ENCODE data around the gene REEP5. TPM values are rescaled to one million over a fixed set of nuclear protein-coding genes. Genes with fewer than 3 reads are reported as not detected.

REEP5 gene
- total RNA-seq, 1 donor from 2014 or later = 62.7 TPM

DNA sequence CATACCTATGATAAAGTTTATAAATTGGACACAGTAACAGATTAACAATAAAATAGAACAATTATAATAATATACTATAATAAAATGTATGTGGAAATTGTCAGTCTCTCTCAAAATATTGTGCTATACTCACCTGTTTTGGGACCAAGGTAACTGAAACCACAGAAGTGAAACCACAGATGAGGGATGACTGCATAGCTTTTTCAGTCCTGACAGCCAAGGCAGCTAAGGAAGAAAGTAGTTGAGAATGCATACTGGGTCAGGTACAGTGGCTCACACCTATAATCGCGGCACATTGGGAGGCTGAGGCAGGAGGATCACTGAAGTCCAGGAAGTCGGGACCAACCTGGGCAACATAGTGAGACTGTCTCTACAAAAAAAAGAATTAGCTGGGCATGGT, 52.1 kb downstream of the REEP5 start:
- H3K36me3 Mint-ChIP-seq (ENCODE audit: low read depth, unreplicated experiment) = peaks cover 19% of the 10 kb centered on the region
- no peak overlapping the region for H3K4me3 Mint-ChIP-seq (ENCODE audit: unreplicated experiment)
- no peaks in the 10 kb centered on the region for H3K4me1 Mint-ChIP-seq (ENCODE audit: unreplicated experiment)
- peaks cover 6% of the 10 kb centered on the region for H3K27me3 Mint-ChIP-seq (ENCODE audit: unreplicated experiment)
- H3K27ac Mint-ChIP-seq (ENCODE audit: unreplicated experiment) = no peak overlapping the region
- TF ChIP-seq, protein P1, sequence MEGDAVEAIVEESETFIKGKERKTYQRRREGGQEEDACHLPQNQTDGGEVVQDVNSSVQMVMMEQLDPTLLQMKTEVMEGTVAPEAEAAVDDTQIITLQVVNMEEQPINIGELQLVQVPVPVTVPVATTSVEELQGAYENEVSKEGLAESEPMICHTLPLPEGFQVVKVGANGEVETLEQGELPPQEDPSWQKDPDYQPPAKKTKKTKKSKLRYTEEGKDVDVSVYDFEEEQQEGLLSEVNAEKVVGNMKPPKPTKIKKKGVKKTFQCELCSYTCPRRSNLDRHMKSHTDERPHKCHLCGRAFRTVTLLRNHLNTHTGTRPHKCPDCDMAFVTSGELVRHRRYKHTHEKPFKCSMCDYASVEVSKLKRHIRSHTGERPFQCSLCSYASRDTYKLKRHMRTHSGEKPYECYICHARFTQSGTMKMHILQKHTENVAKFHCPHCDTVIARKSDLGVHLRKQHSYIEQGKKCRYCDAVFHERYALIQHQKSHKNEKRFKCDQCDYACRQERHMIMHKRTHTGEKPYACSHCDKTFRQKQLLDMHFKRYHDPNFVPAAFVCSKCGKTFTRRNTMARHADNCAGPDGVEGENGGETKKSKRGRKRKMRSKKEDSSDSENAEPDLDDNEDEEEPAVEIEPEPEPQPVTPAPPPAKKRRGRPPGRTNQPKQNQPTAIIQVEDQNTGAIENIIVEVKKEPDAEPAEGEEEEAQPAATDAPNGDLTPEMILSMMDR (IDR thresholded peaks at IDR 0.05; ENCODE audit: unreplicated experiment) = no peak
- no peaks in the 10 kb centered on the region for H3K9me3 Mint-ChIP-seq (ENCODE audit: unreplicated experiment)
- no peak for DNase-seq (ENCODE audit: low spot score)

DNA sequence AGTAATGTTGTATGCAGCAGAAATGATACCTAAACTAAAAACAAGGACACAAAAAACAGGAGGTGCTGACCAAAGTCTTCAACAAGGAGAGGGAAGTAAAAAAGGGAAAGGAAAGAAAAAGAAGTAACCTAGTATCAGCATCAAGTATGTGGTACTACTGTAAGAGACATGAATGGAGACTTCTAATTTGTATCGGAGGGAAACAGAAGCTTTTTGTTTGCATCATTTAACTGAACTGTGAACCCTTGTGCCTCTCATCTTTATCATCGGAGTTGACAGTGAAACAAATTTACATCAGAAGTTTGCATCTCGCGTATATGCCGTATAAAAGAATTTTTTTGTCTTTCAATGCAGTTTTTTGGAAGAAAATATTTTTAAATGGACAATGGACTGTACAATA, 54.6 kb downstream of the REEP5 start:
- Mint-ChIP-seq H3K4me1 (ENCODE audit: unreplicated experiment) (peaks cover 11% of the 10 kb centered on the region), H3K27me3 (ENCODE audit: unreplicated experiment) (peaks cover 2% of the 10 kb centered on the region), H3K9me3 (ENCODE audit: unreplicated experiment) (no peaks in the 10 kb centered on the region), H3K27ac (ENCODE audit: unreplicated experiment) (no peak overlapping the region), H3K4me3 (ENCODE audit: unreplicated experiment) (no peak overlapping the region), H3K36me3 (ENCODE audit: low read depth, unreplicated experiment) (peaks cover 14% of the 10 kb centered on the region)
- TF ChIP-seq, protein P1 (IDR thresholded peaks at IDR 0.05; ENCODE audit: unreplicated experiment) = no peak
- DNase-seq (ENCODE audit: low spot score) = no peak

DNA sequence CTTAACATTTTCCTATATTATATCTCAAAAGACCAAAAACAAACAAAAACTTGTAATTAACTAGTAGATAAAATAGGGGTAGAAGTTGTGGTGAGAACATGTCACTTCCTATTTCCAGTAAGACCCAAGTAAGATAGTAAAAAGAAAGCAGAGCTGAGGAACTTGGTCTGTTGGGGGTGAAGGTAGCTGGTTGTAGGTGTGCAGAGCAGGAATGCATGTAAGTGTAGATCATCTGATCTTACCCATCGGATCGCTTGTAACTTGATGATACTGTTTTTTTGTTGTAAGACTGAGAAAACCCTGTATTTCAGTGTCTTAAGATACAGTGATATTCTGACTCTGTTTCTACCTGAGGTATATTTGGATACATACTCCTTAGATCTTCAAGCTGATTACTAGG, 55.3 kb downstream of the REEP5 start:
- Mint-ChIP-seq H3K36me3 (ENCODE audit: low read depth, unreplicated experiment) (peaks cover 14% of the 10 kb centered on the region), H3K4me3 (ENCODE audit: unreplicated experiment) (no peak overlapping the region)

GRCh38 chr5:112865128-112865527, 56.9 kb downstream of the REEP5 start:
- Mint-ChIP-seq H3K27me3 (ENCODE audit: unreplicated experiment) (peaks cover 10% of the 10 kb centered on the region), H3K9me3 (ENCODE audit: unreplicated experiment) (no peaks in the 10 kb centered on the region), H3K4me1 (ENCODE audit: unreplicated experiment) (peaks cover 19% of the 10 kb centered on the region), H3K27ac (ENCODE audit: unreplicated experiment) (no peak overlapping the region), H3K36me3 (ENCODE audit: low read depth, unreplicated experiment) (peaks cover 15% of the 10 kb centered on the region), H3K4me3 (ENCODE audit: unreplicated experiment) (no peak overlapping the region)
- DNase-seq (ENCODE audit: low spot score) = no peak
- TF ChIP-seq, protein P1 (IDR thresholded peaks at IDR 0.05; ENCODE audit: unreplicated experiment) = no peak

More for the DNA sequence above, 55.3 kb downstream of the REEP5 start:
- Mint-ChIP-seq H3K27me3 (ENCODE audit: unreplicated experiment) (peaks cover 2% of the 10 kb centered on the region), H3K27ac (ENCODE audit: unreplicated experiment) (no peak overlapping the region), H3K9me3 (ENCODE audit: unreplicated experiment) (no peaks in the 10 kb centered on the region), H3K4me1 (ENCODE audit: unreplicated experiment) (peaks cover 15% of the 10 kb centered on the region)
- TF ChIP-seq, protein P1 (IDR thresholded peaks at IDR 0.05; ENCODE audit: unreplicated experiment) = no peak
- no peak for DNase-seq (ENCODE audit: low spot score)

DNA sequence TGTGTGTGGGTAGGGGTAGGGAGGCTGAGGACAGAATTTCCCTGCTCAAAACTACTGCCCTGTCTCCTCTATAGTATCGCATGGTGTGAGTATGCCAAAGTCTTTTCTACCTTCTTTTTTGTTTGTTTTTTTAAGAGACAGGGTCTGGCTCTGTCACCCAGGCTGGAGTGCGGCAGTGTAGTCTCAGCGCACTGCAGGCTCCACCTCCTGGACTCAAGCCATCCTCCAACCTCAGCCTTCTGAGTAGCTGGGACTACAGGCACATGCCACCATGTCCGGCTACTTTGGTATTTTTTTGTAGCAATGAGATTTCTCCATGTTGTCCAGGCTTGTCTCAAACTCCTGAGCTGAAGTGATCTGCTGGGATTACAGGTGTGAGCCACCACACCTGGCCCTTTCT, 58.5 kb downstream of the REEP5 start:
- peaks cover 19% of the 10 kb centered on the region for H3K4me1 Mint-ChIP-seq (ENCODE audit: unreplicated experiment)
- peaks cover 8% of the 10 kb centered on the region for H3K36me3 Mint-ChIP-seq (ENCODE audit: low read depth, unreplicated experiment)
- no peak overlapping the region for H3K27ac Mint-ChIP-seq (ENCODE audit: unreplicated experiment)
- no peaks in the 10 kb centered on the region for H3K9me3 Mint-ChIP-seq (ENCODE audit: unreplicated experiment)
- peak overlapping the region; percentile 51 for H3K4me3 Mint-ChIP-seq (ENCODE audit: unreplicated experiment)
- H3K27me3 Mint-ChIP-seq (ENCODE audit: unreplicated experiment) = peaks cover 8% of the 10 kb centered on the region
- TF ChIP-seq, protein P1 (IDR thresholded peaks at IDR 0.05; ENCODE audit: unreplicated experiment) = no peak
- DNase-seq (ENCODE audit: low spot score) = no peak

All from endothelial cell (in vitro differentiated cells).